NB4 (cell line): ENCODE measurements around the gene BPIFA2.

Source experiments
- MYC ChIP-seq: IDR thresholded peaks from 2 replicates; pipeline ENCODE4 v1.6.1; 2011; ENCODE audit warnings: low read depth, low read length
- TF ChIP-seq, protein P1 (sequence below): IDR thresholded peaks from one replicate; pipeline ENCODE4 v1.5.1; 2012; ENCODE audit warnings: low read depth, low read length
- TF ChIP-seq, protein P2 (sequence below): IDR thresholded peaks from 2 replicates; pipeline ENCODE4 v1.6.1; 2011; ENCODE audit warnings: low read depth, low read length

DNA sequence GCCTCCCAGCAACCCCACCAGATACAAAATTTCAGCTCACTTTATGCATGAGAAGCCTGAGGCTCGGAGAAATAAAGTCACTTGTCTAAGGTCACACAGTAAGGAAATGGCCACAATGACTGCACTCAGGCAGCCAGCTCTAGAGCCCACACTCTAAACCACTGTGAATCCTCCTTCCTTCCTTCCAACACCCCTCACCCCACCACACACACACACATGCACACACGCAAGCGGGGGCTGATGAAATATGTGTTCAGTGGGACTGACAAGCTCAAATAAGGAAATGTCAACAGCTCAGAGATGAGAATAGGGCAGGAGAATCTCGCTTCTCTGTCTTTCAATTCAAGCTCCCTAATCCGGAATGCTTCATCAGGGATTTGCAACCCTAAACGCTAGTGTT is 61.9 kb downstream of the BPIFA2 start:
- TF ChIP-seq, protein P1, sequence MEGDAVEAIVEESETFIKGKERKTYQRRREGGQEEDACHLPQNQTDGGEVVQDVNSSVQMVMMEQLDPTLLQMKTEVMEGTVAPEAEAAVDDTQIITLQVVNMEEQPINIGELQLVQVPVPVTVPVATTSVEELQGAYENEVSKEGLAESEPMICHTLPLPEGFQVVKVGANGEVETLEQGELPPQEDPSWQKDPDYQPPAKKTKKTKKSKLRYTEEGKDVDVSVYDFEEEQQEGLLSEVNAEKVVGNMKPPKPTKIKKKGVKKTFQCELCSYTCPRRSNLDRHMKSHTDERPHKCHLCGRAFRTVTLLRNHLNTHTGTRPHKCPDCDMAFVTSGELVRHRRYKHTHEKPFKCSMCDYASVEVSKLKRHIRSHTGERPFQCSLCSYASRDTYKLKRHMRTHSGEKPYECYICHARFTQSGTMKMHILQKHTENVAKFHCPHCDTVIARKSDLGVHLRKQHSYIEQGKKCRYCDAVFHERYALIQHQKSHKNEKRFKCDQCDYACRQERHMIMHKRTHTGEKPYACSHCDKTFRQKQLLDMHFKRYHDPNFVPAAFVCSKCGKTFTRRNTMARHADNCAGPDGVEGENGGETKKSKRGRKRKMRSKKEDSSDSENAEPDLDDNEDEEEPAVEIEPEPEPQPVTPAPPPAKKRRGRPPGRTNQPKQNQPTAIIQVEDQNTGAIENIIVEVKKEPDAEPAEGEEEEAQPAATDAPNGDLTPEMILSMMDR = no peak
- TF ChIP-seq, protein P2, sequence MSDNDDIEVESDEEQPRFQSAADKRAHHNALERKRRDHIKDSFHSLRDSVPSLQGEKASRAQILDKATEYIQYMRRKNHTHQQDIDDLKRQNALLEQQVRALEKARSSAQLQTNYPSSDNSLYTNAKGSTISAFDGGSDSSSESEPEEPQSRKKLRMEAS = no peak
- TF ChIP-seq MYC = no peak
